MM.1S (cell line): ENCODE results near the gene IGSF8.

Experiments
- DNase-seq: peaks from one replicate; pipeline ENCODE4 v3.0.0-alpha.2; 2015
- H2AFZ ChIP-seq: fragments of 300-600 bp; sonication (generic); 2 replicates; pipeline ENCODE4 v1.6.0; 2016; ENCODE audit warnings: antibody characterized with exemption, low read length
- H3F3A ChIP-seq: fragments of 300-600 bp; sonication (generic); 2 replicates; pipeline ENCODE4 v1.6.1; 2016; ENCODE audit warnings: mild to moderate bottlenecking, antibody characterized with exemption, low read length, moderate library complexity, mixed read lengths; ENCODE audit not compliant: insufficient read depth
- H3K27ac ChIP-seq: fragments of 300-600 bp; sonication (generic); 2 replicates; pipeline ENCODE4 v1.5.1; 2016; ENCODE audit warnings: mild to moderate bottlenecking, low read length
- H3K27me3 ChIP-seq: fragments of 300-600 bp; sonication (generic); replicated peaks from 2 replicates; pipeline ENCODE4 v1.6.0; 2016; ENCODE audit warnings: low read length; ENCODE audit not compliant: insufficient read depth
- H3K36me3 ChIP-seq: fragments of 300-600 bp; sonication (generic); replicated peaks from 2 replicates; pipeline ENCODE4 v1.6.1; 2016; ENCODE audit warnings: mild to moderate bottlenecking, low read length, mixed read lengths; ENCODE audit not compliant: insufficient read depth
- H3K4me1 ChIP-seq: fragments of 300-600 bp; sonication (generic); 2 replicates; pipeline ENCODE4 v1.6.1; 2016; ENCODE audit warnings: low read length, mixed read lengths
- H3K4me2 ChIP-seq: fragments of 300-600 bp; sonication (generic); 2 replicates; pipeline ENCODE4 v1.6.0; 2016; ENCODE audit warnings: low read depth, low read length
- H3K4me3 ChIP-seq: fragments of 300-600 bp; sonication (generic); 2 replicates; pipeline ENCODE4 v1.5.1; 2016; ENCODE audit warnings: low read length, mixed read lengths
- H3K79me2 ChIP-seq: fragments of 300-600 bp; sonication (generic); 2 replicates; pipeline ENCODE4 v1.6.1; 2016; ENCODE audit warnings: mixed run types, low read length, mixed read lengths
- H3K9ac ChIP-seq: fragments of 300-600 bp; sonication (generic); 2 replicates; pipeline ENCODE4 v1.6.1; 2016; ENCODE audit warnings: low read length, mixed read lengths
- H3K9me2 ChIP-seq: fragments of 300-600 bp; sonication (generic); replicated peaks from 2 replicates; pipeline ENCODE4 v1.6.1; 2016; ENCODE audit warnings: mild to moderate bottlenecking, low read length, mixed read lengths; ENCODE audit not compliant: insufficient read depth
- H3K9me3 ChIP-seq: fragments of 300-600 bp; sonication (generic); replicated peaks from 2 replicates; pipeline ENCODE4 v1.6.1; 2016; ENCODE audit warnings: mild to moderate bottlenecking, low read length, mixed read lengths; ENCODE audit not compliant: insufficient read depth
- H4K20me1 ChIP-seq: fragments of 300-600 bp; sonication (generic); 2 replicates; pipeline ENCODE4 v1.6.1; 2016; ENCODE audit warnings: mild to moderate bottlenecking, low read length, moderate library complexity, mixed read lengths; ENCODE audit not compliant: insufficient read depth
- EZH2 ChIP-seq: fragments of 300-600 bp; sonication (generic); optimal IDR thresholded peaks from 2 replicates; pipeline ENCODE3; 2017; ENCODE audit warnings: low read depth, mild to moderate bottlenecking, antibody characterized with exemption, low read length, mixed read lengths
- EZH2phosphoT487 ChIP-seq: fragments of 300-600 bp; sonication (generic); IDR thresholded peaks from 2 replicates; pipeline ENCODE4 v1.6.1; 2018; ENCODE audit warnings: antibody characterized with exemption, low read length
- TF ChIP-seq, protein P1 (sequence below): fragments of 300-600 bp; sonication (generic); IDR thresholded peaks from 2 replicates; pipeline ENCODE4 v1.5.1; 2016; ENCODE audit warnings: antibody characterized with exemption, low read length, mixed read lengths

The IGSF8 gene

DNA sequence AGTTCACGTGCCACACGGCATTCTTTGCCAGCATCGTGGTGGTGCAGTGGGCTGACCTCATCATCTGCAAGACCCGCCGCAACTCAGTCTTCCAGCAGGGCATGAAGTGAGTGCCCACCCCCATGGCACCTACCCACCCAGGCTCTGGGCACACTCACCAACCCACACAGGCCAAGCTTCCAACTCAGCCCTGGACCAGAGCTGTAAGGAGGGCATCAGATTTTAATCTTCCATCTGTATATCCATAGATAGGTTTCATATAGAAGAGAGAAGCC, 38.4 kb upstream of the IGSF8 start:
- H3K4me1 ChIP-seq: no peaks in the 10 kb centered on the region
- H3F3A ChIP-seq: no peaks in the 10 kb centered on the region
- no peaks in the 10 kb centered on the region for H4K20me1 ChIP-seq
- no peak for TF ChIP-seq EZH2phosphoT487
- TF ChIP-seq, protein P1, sequence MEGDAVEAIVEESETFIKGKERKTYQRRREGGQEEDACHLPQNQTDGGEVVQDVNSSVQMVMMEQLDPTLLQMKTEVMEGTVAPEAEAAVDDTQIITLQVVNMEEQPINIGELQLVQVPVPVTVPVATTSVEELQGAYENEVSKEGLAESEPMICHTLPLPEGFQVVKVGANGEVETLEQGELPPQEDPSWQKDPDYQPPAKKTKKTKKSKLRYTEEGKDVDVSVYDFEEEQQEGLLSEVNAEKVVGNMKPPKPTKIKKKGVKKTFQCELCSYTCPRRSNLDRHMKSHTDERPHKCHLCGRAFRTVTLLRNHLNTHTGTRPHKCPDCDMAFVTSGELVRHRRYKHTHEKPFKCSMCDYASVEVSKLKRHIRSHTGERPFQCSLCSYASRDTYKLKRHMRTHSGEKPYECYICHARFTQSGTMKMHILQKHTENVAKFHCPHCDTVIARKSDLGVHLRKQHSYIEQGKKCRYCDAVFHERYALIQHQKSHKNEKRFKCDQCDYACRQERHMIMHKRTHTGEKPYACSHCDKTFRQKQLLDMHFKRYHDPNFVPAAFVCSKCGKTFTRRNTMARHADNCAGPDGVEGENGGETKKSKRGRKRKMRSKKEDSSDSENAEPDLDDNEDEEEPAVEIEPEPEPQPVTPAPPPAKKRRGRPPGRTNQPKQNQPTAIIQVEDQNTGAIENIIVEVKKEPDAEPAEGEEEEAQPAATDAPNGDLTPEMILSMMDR: no peak
- TF ChIP-seq EZH2: no peak
- H3K9me3 ChIP-seq: no peaks in the 10 kb centered on the region
- no peak for DNase-seq
- H3K4me2 ChIP-seq: no peak overlapping the region
- no peaks in the 10 kb centered on the region for H3K9me2 ChIP-seq
- H3K36me3 ChIP-seq: no peaks in the 10 kb centered on the region
- no peak overlapping the region for H2AFZ ChIP-seq
- H3K27ac ChIP-seq: no peak overlapping the region
- H3K9ac ChIP-seq: no peak overlapping the region
- no peaks in the 10 kb centered on the region for H3K27me3 ChIP-seq
- H3K4me3 ChIP-seq: no peak overlapping the region
- no peaks in the 10 kb centered on the region for H3K79me2 ChIP-seq

- Histone ChIP-seq H3K4me2 (no peak overlapping the region), H3K4me3 (no peak overlapping the region), H3K9me3 (no peaks in the 10 kb centered on the region), H3K27me3 (no peaks in the 10 kb centered on the region), H3F3A (no peaks in the 10 kb centered on the region), H3K27ac (no peak overlapping the region), H3K79me2 (no peaks in the 10 kb centered on the region), H3K9me2 (no peaks in the 10 kb centered on the region), H3K4me1 (no peaks in the 10 kb centered on the region), H2AFZ (no peak overlapping the region), H4K20me1 (no peaks in the 10 kb centered on the region), H3K9ac (no peak overlapping the region), H3K36me3 (no peaks in the 10 kb centered on the region)
- TF ChIP-seq, protein P1: no peak
- TF ChIP-seq EZH2phosphoT487: no peak
- TF ChIP-seq EZH2: no peak
- no peak for DNase-seq
These were observed 37.9 kb upstream of the IGSF8 start for GRCh38 chr1:160136121-160136925.

DNA sequence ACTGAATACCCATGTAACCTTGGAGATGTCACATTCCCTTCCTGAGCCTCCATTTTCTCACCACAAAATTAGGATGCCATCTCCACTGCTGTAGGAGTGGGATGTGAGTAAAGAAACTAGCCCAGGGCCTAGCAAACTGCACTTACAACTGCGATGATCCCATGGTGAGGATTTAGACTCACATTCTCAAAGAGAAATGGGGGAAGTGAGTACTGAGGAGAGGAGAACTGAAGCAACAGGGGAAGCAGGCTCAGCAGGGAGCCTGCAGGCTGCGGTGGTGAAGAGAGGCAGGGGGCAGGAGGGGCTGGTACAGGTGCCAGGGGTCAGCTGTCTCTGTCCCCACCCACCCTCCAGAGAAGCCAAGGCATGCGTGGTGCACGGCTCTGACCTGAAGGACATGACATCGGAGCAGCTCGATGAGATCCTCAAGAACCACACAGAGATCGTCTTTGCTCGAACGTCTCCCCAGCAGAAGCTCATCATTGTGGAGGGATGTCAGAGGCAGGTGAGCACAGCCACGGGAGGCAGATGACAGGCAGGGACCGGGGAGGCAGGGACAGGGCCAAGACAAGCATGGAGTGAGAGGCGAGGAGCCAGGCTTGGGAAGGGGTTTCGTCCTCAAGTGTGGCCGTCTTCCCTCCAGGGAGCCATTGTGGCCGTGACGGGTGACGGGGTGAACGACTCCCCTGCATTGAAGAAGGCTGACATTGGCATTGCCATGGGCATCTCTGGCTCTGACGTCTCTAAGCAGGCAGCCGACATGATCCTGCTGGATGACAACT, 36.6 kb upstream of the IGSF8 start:
- H3K4me1 ChIP-seq: no peaks in the 10 kb centered on the region
- no peaks in the 10 kb centered on the region for H3K27me3 ChIP-seq
- H3K9ac ChIP-seq: no peak overlapping the region
- H3K4me2 ChIP-seq: no peak overlapping the region
- H2AFZ ChIP-seq: no peak overlapping the region
- no peaks in the 10 kb centered on the region for H3F3A ChIP-seq
- no peaks in the 10 kb centered on the region for H3K9me3 ChIP-seq
- TF ChIP-seq EZH2phosphoT487 (no peak), EZH2 (no peak)
- TF ChIP-seq, protein P1: no peak
- H3K27ac ChIP-seq: no peak overlapping the region
- H3K36me3 ChIP-seq: no peaks in the 10 kb centered on the region
- DNase-seq: no peak
- no peak overlapping the region for H3K4me3 ChIP-seq
- H3K79me2 ChIP-seq: no peaks in the 10 kb centered on the region
- H3K9me2 ChIP-seq: no peaks in the 10 kb centered on the region
- H4K20me1 ChIP-seq: no peaks in the 10 kb centered on the region
